ENCODE measurements around the gene CHAF1B. TPM values are rescaled to one million over a fixed set of nuclear protein-coding genes. Genes with fewer than 3 reads are reported as not detected.

CHAF1B gene
- total and polyA plus RNA-seq, 9 of the 15 experiments (the other 6 are each of a cell fraction or from before 2014, with no cell fraction given), result 7.5 to 36.8 (median 21.0) TPM

DNA sequence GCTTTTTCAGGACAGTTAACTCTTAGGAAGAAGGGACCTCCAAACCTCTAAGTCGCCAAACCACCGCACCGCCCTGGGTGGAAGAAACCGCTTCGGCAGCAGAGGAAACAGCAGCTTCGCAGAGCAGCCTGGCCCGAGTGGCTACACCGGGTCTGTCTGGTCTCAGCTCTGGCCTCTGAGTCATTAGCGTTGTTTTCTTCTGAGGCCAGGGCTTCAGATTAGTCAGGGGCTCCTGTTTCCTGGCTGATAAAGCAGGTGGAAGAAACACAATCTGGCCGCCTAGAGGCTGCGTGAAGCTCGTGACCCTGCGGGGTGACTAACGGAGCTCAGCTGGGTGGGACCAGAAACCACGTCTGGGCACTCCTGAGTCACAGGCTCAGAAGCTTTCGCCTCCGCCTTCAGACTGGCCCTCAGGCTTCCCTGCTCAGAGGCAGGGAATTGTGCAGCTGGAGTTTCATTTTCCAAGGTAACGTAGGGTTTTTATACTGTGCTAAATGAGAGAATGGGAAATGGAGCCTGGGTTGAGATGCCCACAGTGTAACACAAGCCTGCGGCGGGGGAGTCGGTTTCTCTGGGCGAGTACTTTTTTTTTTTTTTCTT is 44.9 kb downstream of the CHAF1B start (continued):
- TF ChIP-seq, protein P1, sequence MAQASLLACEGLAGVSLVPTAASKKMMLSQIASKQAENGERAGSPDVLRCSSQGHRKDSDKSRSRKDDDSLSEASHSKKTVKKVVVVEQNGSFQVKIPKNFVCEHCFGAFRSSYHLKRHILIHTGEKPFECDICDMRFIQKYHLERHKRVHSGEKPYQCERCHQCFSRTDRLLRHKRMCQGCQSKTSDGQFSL (CRISPR knock-in tag; IDR thresholded peaks at IDR 0.05), result no peak
- TF ChIP-seq, protein P1 (tag; IDR thresholded peaks at IDR 0.05), result no peak
- TF ChIP-seq ZNF384 (IDR thresholded peaks at IDR 0.05; ENCODE audit: low read depth, low read length), result no peak; the same call in none of the 2 replicates
- peak; percentile 77 for TF ChIP-seq DIDO1 (tag; IDR thresholded peaks at IDR 0.05; ENCODE audit: low read depth)
- no peak for TF ChIP-seq SRSF9 (IDR thresholded peaks at IDR 0.05; ENCODE audit: borderline replicate concordance, low read depth, low read length)
- TF ChIP-seq RNF219 (CRISPR knock-in tag; IDR thresholded peaks at IDR 0.05), result no peak
- TF ChIP-seq NR2C1 (IDR thresholded peaks at IDR 0.05), result peak; percentile 81
- TF ChIP-seq NR2C1 (tag; IDR thresholded peaks at IDR 0.05), result peak; percentile 88
- peak; percentile 48 for TF ChIP-seq SP1 (CRISPR knock-in tag; IDR thresholded peaks at IDR 0.05)
- TF ChIP-seq FOSL1 (tag; conservative IDR thresholded peaks at IDR 0.05), result peak; percentile 100
- TF ChIP-seq ZNF444 (CRISPR knock-in tag; IDR thresholded peaks at IDR 0.05), result no peak
- TF ChIP-seq, protein P2, sequence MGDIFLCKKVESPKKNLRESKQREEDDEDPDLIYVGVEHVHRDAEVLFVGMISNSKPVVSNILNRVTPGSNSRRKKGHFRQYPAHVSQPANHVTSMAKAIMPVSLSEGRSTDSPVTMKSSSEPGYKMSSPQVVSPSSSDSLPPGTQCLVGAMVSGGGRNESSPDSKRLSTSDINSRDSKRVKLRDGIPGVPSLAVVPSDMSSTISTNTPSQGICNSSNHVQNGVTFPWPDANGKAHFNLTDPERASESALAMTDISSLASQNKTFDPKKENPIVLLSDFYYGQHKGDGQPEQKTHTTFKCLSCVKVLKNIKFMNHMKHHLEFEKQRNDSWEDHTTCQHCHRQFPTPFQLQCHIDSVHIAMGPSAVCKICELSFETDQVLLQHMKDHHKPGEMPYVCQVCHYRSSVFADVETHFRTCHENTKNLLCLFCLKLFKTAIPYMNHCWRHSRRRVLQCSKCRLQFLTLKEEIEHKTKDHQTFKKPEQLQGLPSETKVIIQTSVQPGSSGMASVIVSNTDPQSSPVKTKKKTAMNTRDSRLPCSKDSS (IDR thresholded peaks at IDR 0.05; ENCODE audit: low read depth, partially characterized antibody), result no peak
- TF ChIP-seq SIRT6 (IDR thresholded peaks at IDR 0.05; ENCODE audit: low read depth, low read length), result no peak
- TF ChIP-seq PRPF4 (IDR thresholded peaks at IDR 0.05; ENCODE audit: insufficient read depth, low read depth, low read length, poor library complexity, severe bottlenecking), result no peak
- TF ChIP-seq MTF1 (CRISPR knock-in tag; IDR thresholded peaks at IDR 0.05; ENCODE audit: borderline replicate concordance), result no peak
- TF ChIP-seq TAF7 (tag; IDR thresholded peaks at IDR 0.05), result no peak
- peak; percentile 96 for TF ChIP-seq BCOR (IDR thresholded peaks at IDR 0.05)
- peak; percentile 77; the same call in 1 of the 2 replicates for TF ChIP-seq ZBTB2 (IDR thresholded peaks at IDR 0.05)
- peak; percentile 99 for TF ChIP-seq JUN (IDR thresholded peaks at IDR 0.05; ENCODE audit: borderline replicate concordance, low read depth, low read length)
- TF ChIP-seq JUN (CRISPR knock-in tag; IDR thresholded peaks at IDR 0.05; ENCODE audit: borderline replicate concordance), result no peak
